ENCODE measurements around the gene MYOM1.

- TF ChIP-seq POLR2A (IDR thresholded peaks at IDR 0.05; ENCODE audit: low read length) (no peak), GATA1 (IDR thresholded peaks at IDR 0.05; ENCODE audit: low read depth, low read length) (no peak)
Observed at GRCh38 chr18:3126457-3127097, 93.2 kb downstream of the MYOM1 start.
